Fibroblast of peridontal ligament (primary cell): ENCODE results near the gene KRTAP9-7.
A peak's percentile ranks its signal among the peaks of the same experiment; 100 is the strongest.
"Not testable (repeated sequence)": the region's sequence is repeated elsewhere in the genome, so short reads cannot be mapped to it uniquely, and the experiment has no call there.

Experiments
- DNase-seq: peaks from one replicate; pipeline ENCODE4 v3.0.0-alpha.2; 2010; ENCODE audit errors: extremely low read depth

Gene KRTAP9-7

DNA sequence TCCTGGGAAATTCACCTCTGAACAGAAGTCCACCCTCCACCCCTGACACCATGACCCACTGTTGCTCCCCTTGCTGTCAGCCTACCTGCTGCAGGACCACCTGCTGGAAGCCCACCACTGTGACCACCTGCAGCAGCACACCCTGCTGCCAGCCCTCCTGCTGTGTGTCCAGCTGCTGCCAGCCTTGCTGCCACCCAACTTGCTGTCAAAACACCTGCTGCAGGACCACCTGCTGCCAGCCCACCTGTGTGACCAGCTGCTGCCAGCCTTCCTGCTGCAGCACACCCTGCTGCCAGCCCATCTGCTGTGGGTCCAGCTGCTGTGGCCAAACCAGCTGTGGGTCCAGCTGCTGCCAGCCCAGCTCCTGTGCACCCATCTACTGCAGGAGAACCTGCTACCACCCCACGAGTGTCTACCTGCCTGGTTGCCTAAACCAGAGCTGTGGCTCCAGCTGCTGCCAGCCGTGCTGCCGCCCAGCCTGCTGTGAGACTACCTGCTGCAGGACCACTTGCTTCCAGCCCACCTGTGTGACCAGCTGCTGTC, at the start of gene KRTAP9-7:
KRTAP9-7 (plus strand) TSS at position 51 of the 543 bp plus-strand sequence; CDS start at position 51, 0 bp downstream.
- not testable (repeated sequence) for DNase-seq

- DNase-seq: no peak
Observed at GRCh38 chr17:41226051-41226450, 49.4 kb upstream of the KRTAP9-7 start.

GRCh38 chr17:41226598-41227095, 48.9 kb upstream of the KRTAP9-7 start, which contains the start of gene KRTAP9-2:
TSS of gene KRTAP9-2 (plus strand) at chr17:41226648. CDS start at chr17:41226655, 7 bp downstream.
- not testable (repeated sequence) for DNase-seq

DNA sequence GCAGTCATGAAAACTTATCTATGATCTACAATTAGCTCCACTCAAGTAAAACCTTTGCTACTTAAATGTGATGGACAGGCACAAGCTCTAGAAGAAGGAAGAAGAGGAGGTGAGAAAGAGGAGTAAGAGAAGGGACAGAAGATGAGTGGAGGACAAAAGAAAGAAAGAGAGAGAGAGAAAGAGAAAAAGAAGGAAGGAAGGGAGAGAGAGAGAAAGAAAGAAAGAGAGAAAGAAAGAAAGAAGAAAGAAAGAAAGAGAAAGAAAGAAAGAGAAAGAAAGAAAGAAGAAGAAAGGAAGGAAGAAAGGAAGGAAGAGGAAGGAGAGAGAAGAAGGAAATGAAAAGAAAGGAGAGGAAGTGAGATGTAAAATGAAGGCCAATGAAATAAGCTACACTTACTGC, 45.4 kb upstream of the KRTAP9-7 start:
- no peak for DNase-seq

- no peak for DNase-seq
Observed at GRCh38 chr17:41231731-41232130, 43.8 kb upstream of the KRTAP9-7 start.

DNA sequence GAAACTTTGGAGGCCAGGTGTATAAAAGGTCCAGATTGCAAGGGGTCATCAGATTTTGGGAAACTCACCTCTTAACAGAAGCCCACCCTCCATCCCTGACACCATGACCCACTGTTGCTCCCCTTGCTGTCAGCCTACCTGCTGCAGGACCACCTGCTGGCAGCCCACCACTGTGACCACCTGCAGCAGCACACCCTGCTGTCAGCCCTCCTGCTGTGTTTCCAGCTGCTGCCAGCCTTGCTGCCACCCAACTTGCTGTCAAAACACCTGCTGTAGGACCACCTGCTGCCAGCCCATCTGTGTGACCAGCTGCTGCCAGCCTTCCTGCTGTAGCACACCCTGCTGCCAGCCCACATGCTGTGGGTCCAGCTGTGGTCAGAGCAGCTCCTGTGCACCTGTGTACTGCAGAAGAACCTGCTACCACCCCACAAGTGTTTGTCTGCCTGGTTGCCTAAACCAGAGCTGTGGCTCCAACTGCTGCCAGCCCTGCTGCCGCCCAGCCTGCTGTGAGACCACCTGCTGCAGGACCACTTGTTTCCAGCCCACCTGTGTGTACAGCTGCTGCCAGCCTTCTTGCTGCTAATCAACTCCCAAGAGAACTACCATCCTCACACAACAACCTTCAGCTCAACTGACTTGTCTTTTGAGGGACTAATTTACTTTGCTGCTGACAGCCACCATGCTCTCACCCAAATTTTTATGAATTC, 42.9 kb upstream of the KRTAP9-7 start, which contains the start of gene KRTAP9-3:
KRTAP9-3 (plus strand) TSS at position 51 of the 707 bp plus-strand sequence; CDS start at position 104, 53 bp downstream.
- DNase-seq: not testable (repeated sequence)

- not testable (repeated sequence) for DNase-seq
Observed at GRCh38 chr17:41237116-41237515, 38.4 kb upstream of the KRTAP9-7 start.

DNA sequence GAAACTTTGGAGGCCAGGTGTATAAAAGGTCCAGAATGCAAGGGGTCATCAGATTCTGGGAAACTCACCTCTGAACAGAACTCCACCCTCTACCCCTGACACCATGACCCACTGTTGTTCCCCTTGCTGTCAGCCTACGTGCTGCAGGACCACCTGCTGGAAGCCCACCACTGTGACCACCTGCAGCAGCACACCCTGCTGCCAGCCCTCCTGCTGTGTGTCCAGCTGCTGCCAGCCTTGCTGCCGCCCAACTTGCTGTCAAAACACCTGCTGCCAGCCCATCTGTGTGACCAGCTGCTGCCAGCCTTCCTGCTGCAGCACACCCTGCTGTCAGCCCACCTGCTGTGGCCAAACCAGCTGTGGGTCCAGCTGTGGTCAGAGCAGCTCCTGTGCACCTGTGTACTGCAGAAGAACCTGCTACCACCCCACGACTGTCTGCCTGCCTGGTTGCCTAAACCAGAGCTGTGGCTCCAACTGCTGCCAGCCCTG, 37.5 kb upstream of the KRTAP9-7 start, which contains the start of gene KRTAP9-8:
KRTAP9-8 (plus strand) TSS at position 51 of the 489 bp plus-strand sequence; CDS start at position 104, 53 bp downstream.
- not testable (repeated sequence) for DNase-seq

- not testable (repeated sequence) for DNase-seq
Observed at GRCh38 chr17:41246995-41247787, 28.3 kb upstream of the KRTAP9-7 start.

GRCh38 chr17:41249637-41250240, 25.8 kb upstream of the KRTAP9-7 start, which contains the start of gene KRTAP9-4:
TSS of gene KRTAP9-4 (plus strand) at chr17:41249687. CDS start at chr17:41249721, 34 bp downstream.
- not testable (repeated sequence) for DNase-seq

GRCh38 chr17:41251261-41251660, 24.2 kb upstream of the KRTAP9-7 start:
- DNase-seq: peak; percentile 58

GRCh38 chr17:41254861-41255260, 20.6 kb upstream of the KRTAP9-7 start:
- peak; percentile 30 for DNase-seq

GRCh38 chr17:41255381-41256290, 19.9 kb upstream of the KRTAP9-7 start, which contains the start of gene KRTAP9-9:
TSS of gene KRTAP9-9 (plus strand) at chr17:41255384.
- DNase-seq: peak; percentile 49

DNA sequence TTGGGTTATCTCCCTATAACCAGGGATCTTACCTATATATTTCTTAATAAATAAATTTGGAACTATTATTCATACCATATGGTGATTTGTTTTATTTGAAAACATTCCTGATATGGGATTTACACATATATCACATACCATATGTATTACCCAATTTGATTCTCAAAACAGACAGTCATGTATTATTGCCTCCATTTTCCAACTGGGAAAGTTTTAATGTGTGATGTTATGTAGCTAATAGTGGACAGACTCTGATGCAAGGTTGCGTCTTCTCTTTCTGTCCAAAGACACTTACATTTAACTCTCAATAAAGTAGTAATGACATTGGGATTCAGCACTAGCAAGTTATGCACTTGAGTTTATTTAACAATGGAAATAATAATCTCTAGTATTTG, 19.2 kb upstream of the KRTAP9-7 start:
- peak; percentile 31 for DNase-seq

DNA sequence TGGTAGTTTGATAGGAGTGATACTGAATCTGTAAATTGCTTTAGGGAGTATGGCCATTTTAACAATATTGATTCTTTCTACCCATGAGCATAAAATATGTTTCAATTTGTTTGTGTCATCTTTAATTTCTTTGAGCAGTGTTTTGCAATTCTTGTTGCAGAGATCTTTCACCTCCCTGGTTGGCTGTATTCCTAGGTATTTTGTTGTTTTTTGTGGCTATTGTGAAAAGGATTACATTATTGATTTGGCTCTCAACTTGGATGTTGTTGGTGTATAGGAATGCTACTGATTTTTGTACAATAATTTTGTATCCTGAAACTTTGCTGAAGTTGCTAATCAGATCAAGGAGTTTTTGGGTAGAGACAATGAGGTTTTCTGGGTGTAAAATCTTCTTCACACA, 17.1 kb upstream of the KRTAP9-7 start:
- peak; percentile 73 for DNase-seq

GRCh38 chr17:41263212-41263611, 12.3 kb upstream of the KRTAP9-7 start:
- no peak for DNase-seq

DNA sequence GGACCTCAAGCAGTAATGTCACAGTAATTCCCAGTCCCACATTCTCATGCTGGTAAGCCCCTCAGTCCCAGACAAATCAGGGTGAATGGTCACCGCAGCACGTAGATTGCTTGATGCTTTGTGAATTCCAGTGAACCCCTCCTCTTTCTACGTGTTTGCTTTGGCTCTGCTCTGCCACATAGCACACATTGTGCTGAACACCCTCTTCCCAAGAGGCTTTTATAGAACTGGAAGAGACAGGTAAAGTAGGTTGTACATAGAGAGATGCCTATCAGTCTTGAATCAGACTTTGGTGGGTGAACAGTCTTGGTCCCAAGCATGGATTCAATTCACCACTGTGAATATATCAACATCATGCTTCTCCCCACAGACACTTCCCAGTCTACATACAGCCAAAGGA, 10.9 kb upstream of the KRTAP9-7 start:
- DNase-seq: no peak

DNA sequence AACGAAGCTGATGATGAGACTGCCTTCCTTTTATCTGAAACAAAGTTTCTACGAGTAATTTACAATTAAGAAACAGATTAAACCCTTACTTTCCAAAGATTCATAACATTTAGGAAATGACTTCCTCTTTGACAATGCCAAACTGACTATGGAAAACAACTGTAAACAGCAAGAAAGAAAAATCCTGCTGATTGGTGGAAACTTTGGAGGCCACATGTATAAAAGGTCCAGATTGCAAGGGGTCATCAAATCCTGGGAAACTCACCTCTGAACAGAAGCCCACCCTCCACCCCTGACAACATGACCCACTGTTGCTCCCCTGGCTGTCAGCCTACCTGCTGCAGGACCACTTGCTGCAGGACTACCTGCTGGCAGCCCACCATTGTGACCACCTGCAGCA, 10.4 kb upstream of the KRTAP9-7 start, which contains the start of gene KRTAP9-6:
KRTAP9-6 (plus strand) TSS at position 301 of the 400 bp plus-strand sequence; CDS start at position 301, 0 bp downstream.
- no peak for DNase-seq

DNA sequence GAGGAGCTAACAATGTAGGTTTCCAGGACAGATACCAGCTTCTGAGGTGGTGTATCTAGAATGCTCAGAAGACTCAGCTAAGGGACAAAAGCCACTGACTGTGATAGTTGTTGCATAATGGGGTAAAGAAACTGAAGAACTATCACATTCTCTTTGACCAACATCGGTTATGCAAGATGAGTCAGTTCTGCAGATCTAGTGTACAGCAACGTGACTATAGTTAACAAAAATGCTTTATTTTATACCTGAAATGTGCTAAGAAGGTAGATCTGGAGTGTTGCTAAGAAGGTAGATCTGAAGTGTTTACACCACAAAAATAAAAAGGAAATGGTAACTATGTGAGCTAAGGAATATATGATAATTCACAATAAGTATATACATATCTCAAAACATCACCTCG, 7.8 kb upstream of the KRTAP9-7 start:
- no peak for DNase-seq

- DNase-seq: not testable (repeated sequence)
Observed at GRCh38 chr17:41271323-41271722, 4.2 kb upstream of the KRTAP9-7 start.
